Stimulated activated CD8-positive, alpha-beta memory T cell treated with anti-CD3 and anti-CD28 coated beads, Interleukin-15, amount 100 ng/mL, for 24 hours (primary cell): Measurements from ENCODE around the gene GAREM1.
"Not testable (repeated sequence)": the region's sequence is repeated elsewhere in the genome, so short reads cannot be mapped to it uniquely, and the experiment has no call there.

ENCODE experiments used
- DNase-seq: peaks from one replicate; pipeline ENCODE4 v3.0.0-alpha.2; 2020; ENCODE audit warnings: low read depth

Gene GAREM1

GRCh38 chr18:32291623-32292022 is 179.1 kb downstream of the GAREM1 start:
- DNase-seq, result not testable (repeated sequence)

GRCh38 chr18:32290810-32291209 is 179.9 kb downstream of the GAREM1 start:
- DNase-seq, result no peak

GRCh38 chr18:32289483-32290075 is 181.1 kb downstream of the GAREM1 start:
- no peak for DNase-seq

- no peak for DNase-seq
These were observed 182.8 kb downstream of the GAREM1 start for GRCh38 chr18:32287873-32288272.

- DNase-seq, result no peak
These were observed 183.4 kb downstream of the GAREM1 start for GRCh38 chr18:32287249-32287648.

- DNase-seq, result no peak
These were observed 183.9 kb downstream of the GAREM1 start for GRCh38 chr18:32286749-32287148.

- no peak for DNase-seq
These were observed 186.4 kb downstream of the GAREM1 start for GRCh38 chr18:32284284-32284683.

- no peak for DNase-seq
These were observed 189.8 kb downstream of the GAREM1 start for GRCh38 chr18:32280911-32281310.

GRCh38 chr18:32280188-32280783 is 190.4 kb downstream of the GAREM1 start:
- DNase-seq, result no peak

GRCh38 chr18:32278177-32278799 is 192.4 kb downstream of the GAREM1 start:
- no peak for DNase-seq

GRCh38 chr18:32277549-32277948 is 193.1 kb downstream of the GAREM1 start:
- no peak for DNase-seq

GRCh38 chr18:32276906-32277305 is 193.8 kb downstream of the GAREM1 start:
- DNase-seq, result no peak

GRCh38 chr18:32276256-32276655 is 194.4 kb downstream of the GAREM1 start:
- no peak for DNase-seq

- no peak for DNase-seq
These were observed 195.5 kb downstream of the GAREM1 start for GRCh38 chr18:32275221-32275620.

- DNase-seq, result no peak
These were observed 196.4 kb downstream of the GAREM1 start for GRCh38 chr18:32274307-32274706.

- no peak for DNase-seq
These were observed 198.9 kb downstream of the GAREM1 start for GRCh38 chr18:32271672-32272208.

- DNase-seq, result no peak
These were observed 200.3 kb downstream of the GAREM1 start for GRCh38 chr18:32270341-32270740.

GRCh38 chr18:32267463-32267862 is 203.2 kb downstream of the GAREM1 start:
- no peak for DNase-seq

GRCh38 chr18:32264401-32264800 is 206.3 kb downstream of the GAREM1 start:
- no peak for DNase-seq

- DNase-seq, result no peak
These were observed 208.6 kb downstream of the GAREM1 start for GRCh38 chr18:32262092-32262491.

- no peak for DNase-seq
These were observed 209.7 kb downstream of the GAREM1 start for GRCh38 chr18:32261003-32261402.

- DNase-seq, result no peak
These were observed 211.1 kb downstream of the GAREM1 start for GRCh38 chr18:32259553-32259952.

- DNase-seq, result no peak
These were observed 212.0 kb downstream of the GAREM1 start for GRCh38 chr18:32258558-32259204.
